Measurements from ENCODE around the gene ORM2.

The ORM2 gene

GRCh38 chr9:114294664-114295063, 35.0 kb upstream of the ORM2 start:
- ATAC-seq: no peak
- no peak for DNase-seq

GRCh38 chr9:114296338-114296737, 33.3 kb upstream of the ORM2 start:
- ATAC-seq: no peak
- DNase-seq: no peak

GRCh38 chr9:114299286-114300152, 30.1 kb upstream of the ORM2 start:
- ATAC-seq: no peak
- no peak for DNase-seq

GRCh38 chr9:114300153-114300845, 29.4 kb upstream of the ORM2 start:
- DNase-seq (no peak), ATAC-seq (no peak)

- ATAC-seq (no peak), DNase-seq (no peak)
Measured at GRCh38 chr9:114300846-114301797, 28.5 kb upstream of the ORM2 start.

GRCh38 chr9:114301798-114302565, 27.7 kb upstream of the ORM2 start:
- ATAC-seq (no peak), DNase-seq (no peak)

GRCh38 chr9:114302727-114303126, 26.9 kb upstream of the ORM2 start:
- DNase-seq (no peak), ATAC-seq (no peak)

GRCh38 chr9:114303571-114303970, 26.1 kb upstream of the ORM2 start:
- no peak for DNase-seq
- ATAC-seq: no peak

GRCh38 chr9:114303977-114304376, 25.7 kb upstream of the ORM2 start:
- ATAC-seq (no peak), DNase-seq (no peak)

GRCh38 chr9:114304416-114305188, 25.1 kb upstream of the ORM2 start:
- ATAC-seq: no peak
- no peak for DNase-seq

- DNase-seq: no peak
- ATAC-seq: no peak
Measured at GRCh38 chr9:114307899-114308267, 21.8 kb upstream of the ORM2 start.

GRCh38 chr9:114308361-114308950, 21.2 kb upstream of the ORM2 start:
- DNase-seq (no peak), ATAC-seq (no peak)

GRCh38 chr9:114309096-114309495, 20.6 kb upstream of the ORM2 start:
- ATAC-seq (no peak), DNase-seq (no peak)

- DNase-seq (no peak), ATAC-seq (no peak)
Measured at GRCh38 chr9:114310471-114311450, 18.9 kb upstream of the ORM2 start.

GRCh38 chr9:114311571-114312512, 17.8 kb upstream of the ORM2 start:
- DNase-seq (no peak), ATAC-seq (no peak)

GRCh38 chr9:114312513-114312875, 17.2 kb upstream of the ORM2 start:
- DNase-seq: no peak

GRCh38 chr9:114313186-114313585, 16.5 kb upstream of the ORM2 start:
- no peak for DNase-seq
- ATAC-seq: no peak

More at GRCh38 chr9:114312513-114312875, 17.2 kb upstream of the ORM2 start:
- ATAC-seq: no peak

GRCh38 chr9:114314256-114314867, 15.3 kb upstream of the ORM2 start:
- ATAC-seq (no peak), DNase-seq (no peak)

Measured in stimulated activated naive CD8-positive, alpha-beta T cell treated with anti-CD3 and anti-CD28 coated beads, Interleukin-15, Interleukin-2, amounts not matched to agents 100 U/mL and 50 U/mL, for 24 hours (primary cell).